Hippocampal formation (tissue), 2 donors: ENCODE results near the gene PCLO.
"Not testable (repeated sequence)": the region's sequence is repeated elsewhere in the genome, so short reads cannot be mapped to it uniquely, and the experiment has no call there.

Source experiments
- DNase-seq, 2 donors: peaks; one replicate each; lab custom pipeline; 2025; lab: John Stamatoyannopoulos, UW

The PCLO gene

GRCh38 chr7:83130623-83131545, 31.8 kb downstream of the PCLO start:
- no peak for DNase-seq

GRCh38 chr7:83130191-83130590, 32.5 kb downstream of the PCLO start:
- no peak for DNase-seq

GRCh38 chr7:83119494-83119893, 43.2 kb downstream of the PCLO start:
- no peak for DNase-seq

GRCh38 chr7:83119026-83119382, 43.7 kb downstream of the PCLO start:
- DNase-seq = no peak

- DNase-seq = no peak
Measured at GRCh38 chr7:83118347-83119025, 44.2 kb downstream of the PCLO start.

GRCh38 chr7:83117466-83117865, 45.2 kb downstream of the PCLO start:
- DNase-seq = no peak

GRCh38 chr7:83111391-83111790, 51.3 kb downstream of the PCLO start:
- DNase-seq = no peak

GRCh38 chr7:83109352-83109751, 53.3 kb downstream of the PCLO start:
- DNase-seq = no peak

GRCh38 chr7:83105948-83106347, 56.7 kb downstream of the PCLO start:
- DNase-seq = no peak

- DNase-seq = no peak
Measured at GRCh38 chr7:83105063-83105462, 57.6 kb downstream of the PCLO start.

GRCh38 chr7:83101530-83101929, 61.2 kb downstream of the PCLO start:
- DNase-seq = no peak

GRCh38 chr7:83096065-83096580, 66.6 kb downstream of the PCLO start:
- no peak for DNase-seq

GRCh38 chr7:83085299-83085698, 77.4 kb downstream of the PCLO start:
- DNase-seq = no peak

- DNase-seq = not testable (repeated sequence)
Measured at GRCh38 chr7:83079879-83080278, 82.8 kb downstream of the PCLO start.

GRCh38 chr7:83077328-83077727, 85.4 kb downstream of the PCLO start:
- DNase-seq = no peak

GRCh38 chr7:83072576-83073517, 89.8 kb downstream of the PCLO start:
- DNase-seq = no peak

- DNase-seq = no peak
Measured at GRCh38 chr7:83065714-83066113, 97.0 kb downstream of the PCLO start.

GRCh38 chr7:83060218-83060617, 102.5 kb downstream of the PCLO start:
- DNase-seq = no peak

- no peak for DNase-seq
Measured at GRCh38 chr7:83058667-83059066, 104.0 kb downstream of the PCLO start.

- DNase-seq = no peak
Measured at GRCh38 chr7:83055197-83055596, 107.5 kb downstream of the PCLO start.

- no peak for DNase-seq
Measured at GRCh38 chr7:83054472-83054871, 108.2 kb downstream of the PCLO start.

- DNase-seq = no peak
Measured at GRCh38 chr7:83053965-83054364, 108.7 kb downstream of the PCLO start.
